ENCODE results near the gene COPS4.
"Not testable (repeated sequence)": the region's sequence is repeated elsewhere in the genome, so short reads cannot be mapped to it uniquely, and the experiment has no call there.

- not testable (repeated sequence) for TF ChIP-seq EZH2 (IDR thresholded peaks at IDR 0.05); POLR2AphosphoS5 (IDR thresholded peaks at IDR 0.05; ENCODE audit: borderline replicate concordance, low read depth, low read length)
Observed at GRCh38 chr4:83111751-83112141, 76.8 kb downstream of the COPS4 start.
